GM12878 (cell line): ENCODE data around the gene SEMA3A.

Experiments used
- DPF2 ChIP-seq: fragments of 450-650 bp; IDR thresholded peaks from 2 replicates; pipeline ENCODE4 v1.6.1; 2017; ENCODE audit warnings: mild to moderate bottlenecking
- GABPA ChIP-seq: IDR thresholded peaks from 2 replicates; pipeline ENCODE4 v1.6.1; 2014; ENCODE audit warnings: antibody characterized with exemption, low read depth, mild to moderate bottlenecking, inconsistent platforms
- NR2C1 ChIP-seq: fragments of 450-650 bp; IDR thresholded peaks from 2 replicates; pipeline ENCODE4 v1.6.1; 2017; ENCODE audit warnings: antibody characterized with exemption, mild to moderate bottlenecking, moderate library complexity
- PAX5 ChIP-seq: IDR thresholded peaks from 2 replicates; pipeline ENCODE4 v1.6.1; 2011; ENCODE audit warnings: low read depth, low read length, borderline replicate concordance
- POLR2AphosphoS5 ChIP-seq: IDR thresholded peaks from 2 replicates; pipeline ENCODE4 v1.6.1; 2011; ENCODE audit warnings: mild to moderate bottlenecking, low read length, inconsistent platforms
- RCOR1 ChIP-seq: conservative IDR thresholded peaks from 2 replicates; pipeline ENCODE4 v1.6.1; 2012; ENCODE audit warnings: low read depth, low read length, improper control_type of control experiment
- SREBF1 ChIP-seq: IDR thresholded peaks from 2 replicates; pipeline ENCODE4 v1.6.1; 2012; ENCODE audit warnings: mild to moderate bottlenecking, low read length
- YY1 ChIP-seq: IDR thresholded peaks from 2 replicates; pipeline ENCODE4 v1.6.1; 2011; ENCODE audit warnings: low read depth, mild to moderate bottlenecking, low read length
- TF ChIP-seq, protein P1 (sequence below): IDR thresholded peaks from 2 replicates; pipeline ENCODE4 v1.6.1; 2012; ENCODE audit warnings: mild to moderate bottlenecking, low read depth, low read length
- TF ChIP-seq, protein P2 (sequence below): fragments of 450-650 bp; IDR thresholded peaks from 2 replicates; pipeline ENCODE4 v1.6.1; 2018; ENCODE audit warnings: borderline replicate concordance, mild to moderate bottlenecking; ENCODE audit not compliant: partially characterized antibody
- TF ChIP-seq, protein P3 (sequence below), 3 experiments: IDR thresholded peaks in 2 of 3; conservative IDR thresholded peaks in 1 of 3; 2 replicates each; pipeline ENCODE4 v1.5.1; 2011; ENCODE audit warnings: low read depth in 3 of 3, low read length in 3 of 3, mild to moderate bottlenecking in 3 of 3, control low read depth in 2 of 3, moderate library complexity in 2 of 3, inconsistent platforms in 1 of 3, mixed read lengths in 1 of 3; ENCODE audit not compliant: control insufficient read depth in 2 of 3, insufficient read depth in 1 of 3; ENCODE audit errors: extremely low read depth in 1 of 3

DNA sequence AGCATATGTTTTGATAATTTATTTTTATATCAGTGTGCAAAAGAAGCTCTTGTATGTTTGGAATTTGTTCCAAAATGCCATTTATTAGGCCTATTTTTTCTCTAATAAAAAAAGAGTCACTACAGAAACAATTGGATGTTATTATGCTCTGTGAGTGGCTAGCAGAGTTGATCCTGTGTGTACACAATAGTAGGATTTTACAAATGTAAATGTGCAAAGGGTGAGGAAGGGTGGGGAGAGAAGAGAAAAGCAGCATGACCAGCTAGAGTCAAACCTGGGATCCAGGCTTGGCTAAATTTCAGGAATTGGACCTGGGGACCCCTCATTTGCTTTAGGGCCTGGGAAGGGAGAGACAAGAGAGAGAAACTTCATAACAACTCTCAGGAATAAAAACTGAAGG lies 32.5 kb downstream of the SEMA3A start:
- TF ChIP-seq DPF2 (no peak), YY1 (no peak), PAX5 (no peak), RCOR1 (no peak), POLR2AphosphoS5 (no peak), SREBF1 (no peak), GABPA (no peak), NR2C1 (no peak)
- TF ChIP-seq, protein P1, sequence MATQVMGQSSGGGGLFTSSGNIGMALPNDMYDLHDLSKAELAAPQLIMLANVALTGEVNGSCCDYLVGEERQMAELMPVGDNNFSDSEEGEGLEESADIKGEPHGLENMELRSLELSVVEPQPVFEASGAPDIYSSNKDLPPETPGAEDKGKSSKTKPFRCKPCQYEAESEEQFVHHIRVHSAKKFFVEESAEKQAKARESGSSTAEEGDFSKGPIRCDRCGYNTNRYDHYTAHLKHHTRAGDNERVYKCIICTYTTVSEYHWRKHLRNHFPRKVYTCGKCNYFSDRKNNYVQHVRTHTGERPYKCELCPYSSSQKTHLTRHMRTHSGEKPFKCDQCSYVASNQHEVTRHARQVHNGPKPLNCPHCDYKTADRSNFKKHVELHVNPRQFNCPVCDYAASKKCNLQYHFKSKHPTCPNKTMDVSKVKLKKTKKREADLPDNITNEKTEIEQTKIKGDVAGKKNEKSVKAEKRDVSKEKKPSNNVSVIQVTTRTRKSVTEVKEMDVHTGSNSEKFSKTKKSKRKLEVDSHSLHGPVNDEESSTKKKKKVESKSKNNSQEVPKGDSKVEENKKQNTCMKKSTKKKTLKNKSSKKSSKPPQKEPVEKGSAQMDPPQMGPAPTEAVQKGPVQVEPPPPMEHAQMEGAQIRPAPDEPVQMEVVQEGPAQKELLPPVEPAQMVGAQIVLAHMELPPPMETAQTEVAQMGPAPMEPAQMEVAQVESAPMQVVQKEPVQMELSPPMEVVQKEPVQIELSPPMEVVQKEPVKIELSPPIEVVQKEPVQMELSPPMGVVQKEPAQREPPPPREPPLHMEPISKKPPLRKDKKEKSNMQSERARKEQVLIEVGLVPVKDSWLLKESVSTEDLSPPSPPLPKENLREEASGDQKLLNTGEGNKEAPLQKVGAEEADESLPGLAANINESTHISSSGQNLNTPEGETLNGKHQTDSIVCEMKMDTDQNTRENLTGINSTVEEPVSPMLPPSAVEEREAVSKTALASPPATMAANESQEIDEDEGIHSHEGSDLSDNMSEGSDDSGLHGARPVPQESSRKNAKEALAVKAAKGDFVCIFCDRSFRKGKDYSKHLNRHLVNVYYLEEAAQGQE, result no peak
- TF ChIP-seq, protein P2, sequence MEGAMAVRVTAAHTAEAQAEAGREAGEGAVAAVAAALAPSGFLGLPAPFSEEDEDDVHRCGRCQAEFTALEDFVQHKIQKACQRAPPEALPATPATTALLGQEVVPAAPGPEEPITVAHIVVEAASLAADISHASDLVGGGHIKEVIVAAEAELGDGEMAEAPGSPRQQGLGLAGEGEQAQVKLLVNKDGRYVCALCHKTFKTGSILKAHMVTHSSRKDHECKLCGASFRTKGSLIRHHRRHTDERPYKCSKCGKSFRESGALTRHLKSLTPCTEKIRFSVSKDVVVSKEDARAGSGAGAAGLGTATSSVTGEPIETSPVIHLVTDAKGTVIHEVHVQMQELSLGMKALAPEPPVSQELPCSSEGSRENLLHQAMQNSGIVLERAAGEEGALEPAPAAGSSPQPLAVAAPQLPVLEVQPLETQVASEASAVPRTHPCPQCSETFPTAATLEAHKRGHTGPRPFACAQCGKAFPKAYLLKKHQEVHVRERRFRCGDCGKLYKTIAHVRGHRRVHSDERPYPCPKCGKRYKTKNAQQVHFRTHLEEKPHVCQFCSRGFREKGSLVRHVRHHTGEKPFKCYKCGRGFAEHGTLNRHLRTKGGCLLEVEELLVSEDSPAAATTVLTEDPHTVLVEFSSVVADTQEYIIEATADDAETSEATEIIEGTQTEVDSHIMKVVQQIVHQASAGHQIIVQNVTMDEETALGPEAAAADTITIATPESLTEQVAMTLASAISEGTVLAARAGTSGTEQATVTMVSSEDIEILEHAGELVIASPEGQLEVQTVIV, result no peak
- TF ChIP-seq, protein P3, sequence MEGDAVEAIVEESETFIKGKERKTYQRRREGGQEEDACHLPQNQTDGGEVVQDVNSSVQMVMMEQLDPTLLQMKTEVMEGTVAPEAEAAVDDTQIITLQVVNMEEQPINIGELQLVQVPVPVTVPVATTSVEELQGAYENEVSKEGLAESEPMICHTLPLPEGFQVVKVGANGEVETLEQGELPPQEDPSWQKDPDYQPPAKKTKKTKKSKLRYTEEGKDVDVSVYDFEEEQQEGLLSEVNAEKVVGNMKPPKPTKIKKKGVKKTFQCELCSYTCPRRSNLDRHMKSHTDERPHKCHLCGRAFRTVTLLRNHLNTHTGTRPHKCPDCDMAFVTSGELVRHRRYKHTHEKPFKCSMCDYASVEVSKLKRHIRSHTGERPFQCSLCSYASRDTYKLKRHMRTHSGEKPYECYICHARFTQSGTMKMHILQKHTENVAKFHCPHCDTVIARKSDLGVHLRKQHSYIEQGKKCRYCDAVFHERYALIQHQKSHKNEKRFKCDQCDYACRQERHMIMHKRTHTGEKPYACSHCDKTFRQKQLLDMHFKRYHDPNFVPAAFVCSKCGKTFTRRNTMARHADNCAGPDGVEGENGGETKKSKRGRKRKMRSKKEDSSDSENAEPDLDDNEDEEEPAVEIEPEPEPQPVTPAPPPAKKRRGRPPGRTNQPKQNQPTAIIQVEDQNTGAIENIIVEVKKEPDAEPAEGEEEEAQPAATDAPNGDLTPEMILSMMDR (IDR thresholded peaks at IDR 0.05 in 2 of 3, conservative IDR thresholded peaks at IDR 0.05 in 1 of 3; ENCODE audit: control insufficient read depth in 2 of 3, extremely low read depth in 1 of 3, insufficient read depth in 1 of 3, low read depth in 3 of 3, low read length in 3 of 3), result no peak
